SK-N-MC (cell line): ENCODE results near the gene RAB12.

Experiments
- DNase-seq: peaks from one replicate; pipeline ENCODE4 v3.0.0-alpha.2; 2011; ENCODE audit warnings: low read depth, low spot score
- H3K27ac ChIP-seq: fragments of 200-600 bp; sonication (generic); 2 replicates; pipeline ENCODE4 v1.5.1; 2016; ENCODE audit warnings: mixed run types
- H3K36me3 ChIP-seq: fragments of 200-600 bp; sonication (generic); 2 replicates; pipeline ENCODE4 v1.6.1; 2017; ENCODE audit warnings: antibody characterized with exemption, low read length, mixed read lengths; ENCODE audit not compliant: insufficient read depth
- H3K4me3 ChIP-seq: fragments of 200-600 bp; sonication (generic); 2 replicates; pipeline ENCODE4 v1.5.1; 2016
- H3K9ac ChIP-seq: fragments of 200-600 bp; sonication (generic); 2 replicates; pipeline ENCODE4 v1.8.0; 2017; ENCODE audit warnings: mixed run types, mixed read lengths; ENCODE audit not compliant: insufficient read length
- H3K9me3 ChIP-seq: fragments of 200-600 bp; sonication (generic); 2 replicates; pipeline ENCODE4 v1.6.1; 2017; ENCODE audit warnings: low read depth, mild to moderate bottlenecking, antibody characterized with exemption, low read length, moderate library complexity, mixed read lengths
- EZH2 ChIP-seq: fragments of 200-600 bp; sonication (generic); IDR thresholded peaks from one replicate; pipeline ENCODE4 v1.6.1; 2017; ENCODE audit warnings: antibody characterized with exemption
- FOXP2 ChIP-seq: optimal IDR thresholded peaks from 2 replicates; pipeline ENCODE3; 2011; ENCODE audit warnings: mild to moderate bottlenecking, moderate library complexity; ENCODE audit not compliant: insufficient read depth; ENCODE audit errors: extremely low read length, control extremely low read depth
- POLR2AphosphoS5 ChIP-seq: IDR thresholded peaks from 2 replicates; pipeline ENCODE4 v1.6.1; 2012; ENCODE audit warnings: mild to moderate bottlenecking, low read depth, low read length, borderline replicate concordance

The RAB12 gene

DNA sequence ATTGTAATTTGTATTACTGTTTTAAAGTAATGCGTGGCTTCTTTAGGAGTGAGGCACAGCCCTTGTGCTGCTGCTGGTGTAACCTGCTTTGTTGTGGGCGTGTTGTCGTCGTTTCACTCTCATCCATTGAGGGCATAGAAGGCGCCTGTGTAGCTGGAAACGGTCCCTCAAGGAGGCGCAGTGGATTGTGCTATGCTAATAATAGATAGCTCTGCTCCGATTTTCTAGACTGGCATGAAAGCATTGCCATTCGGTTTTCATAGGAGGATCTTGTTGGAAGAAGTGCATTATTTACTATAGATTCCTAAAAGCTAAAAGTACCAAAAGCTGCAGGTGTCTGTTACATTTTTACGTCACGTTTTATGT is 17.9 kb downstream of the RAB12 start:
- Histone ChIP-seq H3K4me3 (no peak overlapping the region), H3K27ac (no peak overlapping the region), H3K9ac (no peak overlapping the region), H3K36me3 (peaks cover 32% of the 10 kb centered on the region), H3K9me3 (no peaks in the 10 kb centered on the region)
- no peak for TF ChIP-seq POLR2AphosphoS5
- TF ChIP-seq FOXP2: no peak
- no peak for DNase-seq

DNA sequence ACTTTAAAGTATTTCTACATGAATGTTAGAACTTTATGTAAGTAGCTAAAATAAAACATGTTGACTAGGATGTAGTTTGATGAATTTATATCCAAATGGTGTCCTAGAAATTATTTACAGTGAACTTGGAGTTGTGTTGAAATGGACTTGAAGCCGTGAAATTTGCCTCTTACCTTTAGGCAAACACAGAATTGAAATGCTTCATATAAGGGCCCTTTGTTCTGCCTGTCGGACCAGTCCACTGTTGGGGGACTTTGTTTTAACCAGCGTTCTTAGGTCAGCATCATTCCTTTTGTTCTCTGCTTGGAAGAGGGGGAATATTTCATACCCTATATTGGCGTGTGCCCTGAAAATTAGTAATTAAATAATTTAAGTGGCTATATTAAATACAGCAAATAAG is 18.3 kb downstream of the RAB12 start:
- DNase-seq: no peak
- no peak overlapping the region for H3K27ac ChIP-seq
- no peak overlapping the region for H3K9ac ChIP-seq
- no peaks in the 10 kb centered on the region for H3K9me3 ChIP-seq
- TF ChIP-seq FOXP2 (no peak), EZH2 (no peak), POLR2AphosphoS5 (no peak)
- peaks cover 35% of the 10 kb centered on the region for H3K36me3 ChIP-seq
- H3K4me3 ChIP-seq: no peak overlapping the region

DNA sequence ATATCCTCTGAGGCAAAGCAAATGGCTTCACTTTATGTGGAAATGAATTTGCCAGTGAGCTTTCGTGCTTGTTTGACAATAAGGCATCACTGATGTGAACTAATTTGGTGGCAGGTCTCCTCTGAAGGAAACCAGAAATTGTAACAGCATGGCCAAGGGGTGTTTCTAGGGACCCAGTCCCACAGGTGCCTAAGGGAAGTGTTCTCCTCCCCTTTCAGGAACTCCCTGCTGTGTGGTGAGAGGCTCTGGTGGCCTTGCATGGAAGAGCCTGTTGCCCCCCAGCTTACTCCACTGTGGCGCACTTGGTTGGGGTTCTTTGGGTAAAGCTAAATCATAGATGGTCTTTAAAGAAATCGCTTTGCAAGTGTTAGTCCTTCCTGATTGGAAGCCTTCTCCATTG is 20.4 kb downstream of the RAB12 start:
- DNase-seq: no peak
- TF ChIP-seq FOXP2 (no peak), EZH2 (no peak), POLR2AphosphoS5 (no peak)
- Histone ChIP-seq H3K36me3 (peaks cover 56% of the 10 kb centered on the region), H3K4me3 (no peak overlapping the region), H3K9me3 (no peaks in the 10 kb centered on the region), H3K9ac (no peak overlapping the region), H3K27ac (no peak overlapping the region)

- no peak for DNase-seq
- H3K9me3 ChIP-seq: no peaks in the 10 kb centered on the region
- TF ChIP-seq POLR2AphosphoS5: no peak
- TF ChIP-seq FOXP2: no peak
- TF ChIP-seq EZH2: no peak
- H3K4me3 ChIP-seq: no peak overlapping the region
- no peak overlapping the region for H3K9ac ChIP-seq
- H3K36me3 ChIP-seq: peaks cover 55% of the 10 kb centered on the region
- H3K27ac ChIP-seq: no peak overlapping the region
These were observed 21.3 kb downstream of the RAB12 start for GRCh38 chr18:8630546-8630945.

GRCh38 chr18:8631265-8631664 is 22.0 kb downstream of the RAB12 start:
- Histone ChIP-seq H3K36me3 (peaks cover 55% of the 10 kb centered on the region), H3K4me3 (no peak overlapping the region), H3K27ac (no peak overlapping the region), H3K9ac (no peak overlapping the region), H3K9me3 (no peaks in the 10 kb centered on the region)
- TF ChIP-seq EZH2 (no peak), FOXP2 (no peak), POLR2AphosphoS5 (no peak)
- no peak for DNase-seq

DNA sequence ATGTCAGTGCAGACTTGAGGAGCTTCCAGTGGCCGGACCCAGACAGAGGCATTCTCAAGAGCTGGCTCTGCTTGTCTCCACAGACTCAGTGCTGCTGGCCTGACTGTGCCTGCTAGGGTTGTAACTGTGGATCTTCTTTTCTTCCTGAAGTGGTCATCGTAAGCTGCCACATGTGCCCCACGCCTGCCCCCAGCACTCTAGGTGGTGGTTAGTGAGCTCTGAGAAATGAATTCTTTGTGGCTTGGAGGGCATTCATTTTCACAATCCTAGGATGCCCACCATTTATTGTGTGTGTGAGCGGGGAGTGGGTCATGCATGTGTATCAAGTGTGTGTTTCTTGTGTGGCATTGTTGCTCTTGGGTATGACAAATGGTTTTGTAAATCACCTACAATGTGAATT is 23.1 kb downstream of the RAB12 start:
- H3K27ac ChIP-seq: no peak overlapping the region
- DNase-seq: no peak
- H3K4me3 ChIP-seq: no peak overlapping the region
- TF ChIP-seq POLR2AphosphoS5: no peak
- no peak for TF ChIP-seq FOXP2
- no peak for TF ChIP-seq EZH2
- H3K9me3 ChIP-seq: no peaks in the 10 kb centered on the region
- H3K36me3 ChIP-seq: peaks cover 57% of the 10 kb centered on the region
- H3K9ac ChIP-seq: no peak overlapping the region

GRCh38 chr18:8634508-8634907 is 25.3 kb downstream of the RAB12 start:
- Histone ChIP-seq H3K36me3 (peaks cover 69% of the 10 kb centered on the region), H3K27ac (no peak overlapping the region), H3K9me3 (no peaks in the 10 kb centered on the region), H3K4me3 (no peak overlapping the region), H3K9ac (no peak overlapping the region)
- no peak for DNase-seq
- TF ChIP-seq EZH2: no peak
- no peak for TF ChIP-seq POLR2AphosphoS5

DNA sequence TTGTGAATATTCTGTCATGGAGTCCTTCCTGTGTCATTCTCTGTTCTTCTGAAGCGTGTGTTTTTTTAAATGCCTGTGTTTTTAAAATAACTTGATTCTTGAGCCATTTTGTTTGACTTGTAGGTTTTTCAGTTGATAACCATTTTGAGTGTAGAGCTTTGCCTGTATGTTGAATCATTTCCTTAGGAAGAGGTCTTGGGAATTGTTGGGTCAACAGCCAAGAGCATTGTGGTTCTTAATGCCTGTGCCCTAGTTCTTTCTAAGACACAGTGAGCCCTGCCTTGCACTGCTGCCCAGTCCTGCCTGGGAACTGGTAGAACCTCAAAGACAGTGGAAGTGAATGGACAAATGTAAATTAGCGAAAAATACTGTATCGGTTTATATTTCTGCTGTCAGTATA is 25.9 kb downstream of the RAB12 start:
- peaks cover 70% of the 10 kb centered on the region for H3K36me3 ChIP-seq

GRCh38 chr18:8639762-8640161 is 30.5 kb downstream of the RAB12 start:
- Histone ChIP-seq H3K27ac (no peak overlapping the region), H3K9ac (no peak overlapping the region), H3K9me3 (no peaks in the 10 kb centered on the region), H3K36me3 (peaks cover 47% of the 10 kb centered on the region), H3K4me3 (no peak overlapping the region)
- DNase-seq: no peak
- TF ChIP-seq EZH2: no peak
- TF ChIP-seq FOXP2: no peak
- TF ChIP-seq POLR2AphosphoS5: no peak

More for the DNA sequence above, 25.9 kb downstream of the RAB12 start:
- Histone ChIP-seq H3K9ac (no peak overlapping the region), H3K27ac (no peak overlapping the region), H3K4me3 (no peak overlapping the region), H3K9me3 (no peaks in the 10 kb centered on the region)
- TF ChIP-seq POLR2AphosphoS5 (no peak), EZH2 (no peak), FOXP2 (no peak)
- DNase-seq: no peak
